H1 (cell line): Measurements from ENCODE around the gene PEX13. TPM values are rescaled to one million over a fixed set of nuclear protein-coding genes. Genes with fewer than 3 reads are reported as not detected.

ENCODE experiments used
- CTCF ChIA-PET: fragments of 300-600 bp; sonication (Branson Sonifier 250); formaldehyde crosslinking; loops from one replicate; lab custom pipeline; 2021; ENCODE audit not compliant: partially characterized antibody; lab: Charles Lee
- POLR2A ChIA-PET: fragments of 300-600 bp; sonication (Branson Sonifier 250); formaldehyde crosslinking; loops from one replicate; lab custom pipeline; 2021; ENCODE audit warnings: inconsistent platforms; ENCODE audit not compliant: partially characterized antibody; lab: Charles Lee
- DNase-seq, 2 experiments: peaks; one replicate each; pipeline versions ENCODE4 v3.0.0 to v3.0.0-alpha.2; 2010 to 2022; ENCODE audit warnings: low spot score in 2 of 2, low read depth in 1 of 2, mixed read lengths in 1 of 2
- FAIRE-seq: peaks from 2 replicates; lab custom pipeline; 2011; peaks lifted over from hg19 to GRCh38; lab: Jason Lieb, UNC
- H2AFZ ChIP-seq: 2 replicates; pipeline ENCODE4 v1.8.1; 2012; ENCODE audit warnings: low read length, inconsistent platforms
- H2AK5ac ChIP-seq: 2 replicates; pipeline ENCODE4 v1.6.1; 2013; ENCODE audit warnings: low read depth, low read length
- H2BK120ac ChIP-seq: replicated peaks from 2 replicates; pipeline ENCODE3; 2013; ENCODE audit warnings: low read depth, low read length, inconsistent platforms
- H2BK12ac ChIP-seq: 2 replicates; pipeline ENCODE4 v1.6.1; 2013; ENCODE audit warnings: low read depth, low read length
- H2BK15ac ChIP-seq: 2 replicates; pipeline ENCODE4 v1.6.1; 2013; ENCODE audit warnings: low read length
- H2BK20ac ChIP-seq: 2 replicates; pipeline ENCODE4 v1.6.1; 2013; ENCODE audit warnings: low read length
- H2BK5ac ChIP-seq: 2 replicates; pipeline ENCODE4 v1.6.1; 2013; ENCODE audit warnings: low read depth, low read length
- H3K14ac ChIP-seq: 2 replicates; pipeline ENCODE4 v1.6.1; 2013; ENCODE audit warnings: inconsistent platforms; ENCODE audit not compliant: insufficient read length
- H3K18ac ChIP-seq: 2 replicates; pipeline ENCODE4 v1.6.1; 2013; ENCODE audit warnings: low read length; ENCODE audit errors: extremely low read depth
- H3K23ac ChIP-seq: 2 replicates; pipeline ENCODE4 v1.6.1; 2013; ENCODE audit warnings: inconsistent platforms; ENCODE audit not compliant: insufficient read length
- H3K23me2 ChIP-seq: 2 replicates; pipeline ENCODE4 v1.6.1; 2013; ENCODE audit warnings: low read depth, low read length
- H3K27ac ChIP-seq: 2 replicates; pipeline ENCODE4 v1.6.1; 2011; ENCODE audit warnings: low read depth, low read length, inconsistent platforms
- H3K27me3 ChIP-seq, 4 experiments: replicated peaks in 1 of 4; 1 replicate in 1 of 4; 2 replicates in 3 of 4; pipeline versions ENCODE4 v1.6.1 to v1.8.1; 2011 to 2013; ENCODE audit warnings: low read length in 3 of 4, mild to moderate bottlenecking in 3 of 4, inconsistent platforms in 2 of 4, mixed read lengths in 2 of 4, moderate library complexity in 1 of 4; ENCODE audit not compliant: control insufficient read depth in 3 of 4, insufficient read depth in 3 of 4; ENCODE audit errors: extremely low read depth in 1 of 4
- H3K36me3 ChIP-seq, 4 experiments: 2 replicates each; pipeline versions ENCODE4 v1.6.1 to v1.8.1; 2011 to 2013; ENCODE audit warnings: mild to moderate bottlenecking in 4 of 4, low read length in 3 of 4, moderate library complexity in 2 of 4, control low read depth in 1 of 4, inconsistent platforms in 1 of 4; ENCODE audit not compliant: insufficient read depth in 4 of 4, control insufficient read depth in 2 of 4
- H3K4ac ChIP-seq: replicated peaks from 2 replicates; pipeline ENCODE3; 2013; ENCODE audit warnings: low read length, low read depth, mixed read lengths, inconsistent platforms; ENCODE audit not compliant: insufficient read length
- H3K4me1 ChIP-seq, 4 experiments: replicated peaks in 1 of 4; 1 replicate in 1 of 4; 2 replicates in 3 of 4; pipeline versions ENCODE4 v1.6.1 to v1.8.1; 2011 to 2013; ENCODE audit warnings: low read length in 3 of 4, inconsistent platforms in 2 of 4, mixed read lengths in 1 of 4; ENCODE audit not compliant: insufficient read depth in 4 of 4, control insufficient read depth in 3 of 4
- H3K4me2 ChIP-seq, 2 experiments: 2 replicates each; pipeline versions ENCODE4 v1.6.1 to v1.8.1; 2011 to 2013; ENCODE audit warnings: low read depth in 2 of 2, low read length in 2 of 2, control low read depth in 1 of 2, inconsistent platforms in 1 of 2, mild to moderate bottlenecking in 1 of 2; ENCODE audit not compliant: insufficient read depth in 1 of 2
- H3K4me3 ChIP-seq, 4 experiments: fragments of 200-600, 300-600 bp in 1 of 4; sonication (generic), shearing (Covaris generic), sonication (Bioruptor Twin) in 1 of 4; 2 replicates each; pipeline versions ENCODE4 v1.5.1 to v1.8.1; 2011 to 2016; ENCODE audit warnings: low read length in 4 of 4, low read depth in 3 of 4, control low read depth in 2 of 4, inconsistent platforms in 2 of 4, mild to moderate bottlenecking in 2 of 4, mixed read lengths in 1 of 4, moderate library complexity in 1 of 4; ENCODE audit not compliant: insufficient read depth in 2 of 4; ENCODE audit errors: extremely low read depth in 1 of 4
- H3K56ac ChIP-seq: replicated peaks from 2 replicates; pipeline ENCODE3; 2013; ENCODE audit warnings: low read depth, mild to moderate bottlenecking, mixed read lengths, low read length, inconsistent platforms; ENCODE audit not compliant: insufficient read length
- H3K79me1 ChIP-seq: 2 replicates; pipeline ENCODE4 v1.6.1; 2013; ENCODE audit warnings: low read depth, low read length, control low read depth
- H3K79me2 ChIP-seq, 2 experiments: 2 replicates each; pipeline versions ENCODE4 v1.6.1 to v1.8.1; 2012 to 2013; ENCODE audit warnings: low read length in 2 of 2, mild to moderate bottlenecking in 2 of 2, inconsistent platforms in 1 of 2; ENCODE audit not compliant: insufficient read depth in 2 of 2, control insufficient read depth in 1 of 2
- H3K9ac ChIP-seq, 4 experiments: replicated peaks in 1 of 4; 1 replicate in 1 of 4; 2 replicates in 3 of 4; pipeline versions ENCODE4 v1.6.1 to v1.8.1; 2011 to 2013; ENCODE audit warnings: low read depth in 3 of 4, low read length in 3 of 4, control low read depth in 2 of 4, mild to moderate bottlenecking in 2 of 4, moderate library complexity in 2 of 4, inconsistent platforms in 1 of 4; ENCODE audit errors: extremely low read depth in 1 of 4
- H3K9me3 ChIP-seq, 2 experiments: 2 replicates each; pipeline versions ENCODE4 v1.6.1 to v1.8.1; 2012 to 2013; ENCODE audit warnings: mild to moderate bottlenecking in 2 of 2, moderate library complexity in 2 of 2, control low read depth in 1 of 2, inconsistent platforms in 1 of 2, low read depth in 1 of 2, low read length in 1 of 2, mixed read lengths in 1 of 2; ENCODE audit not compliant: insufficient read depth in 2 of 2
- H4K20me1 ChIP-seq, 2 experiments: replicated peaks in 1 of 2; 2 replicates each; pipeline versions ENCODE3 to v1.8.1; 2011 to 2013; ENCODE audit warnings: inconsistent platforms in 2 of 2, low read length in 2 of 2, mild to moderate bottlenecking in 1 of 2; ENCODE audit not compliant: insufficient read depth in 2 of 2, control insufficient read depth in 1 of 2
- H4K5ac ChIP-seq: 2 replicates; pipeline ENCODE4 v1.6.1; 2013; ENCODE audit warnings: low read length, low read depth, mixed read lengths, inconsistent platforms; ENCODE audit not compliant: insufficient read length
- H4K8ac ChIP-seq: 2 replicates; pipeline ENCODE4 v1.8.0; 2013; ENCODE audit warnings: mild to moderate bottlenecking, moderate library complexity, low read length, inconsistent platforms; ENCODE audit not compliant: insufficient read depth; ENCODE audit errors: extremely low read depth
- H4K91ac ChIP-seq: replicated peaks from 2 replicates; pipeline ENCODE3; 2013; ENCODE audit warnings: low read length, mixed read lengths, inconsistent platforms; ENCODE audit not compliant: insufficient read length
- WGBS, 2 experiments: shearing (Covaris generic) in 1 of 2; methylation state at CpG; one replicate each; pipeline versions ENCODE4 v1.1.6 to v1.1.7; 2013 to 2015; ENCODE audit warnings: low lambda C conversion rate in 2 of 2, mixed read lengths in 2 of 2, inconsistent platforms in 1 of 2, low coverage in 1 of 2, missing lambda C conversion rate in 1 of 2; ENCODE audit not compliant: insufficient replicate concordance in 2 of 2, insufficient coverage in 1 of 2, insufficient read length in 1 of 2; ENCODE audit errors: extremely low coverage in 1 of 2, missing lambda C conversion rate in 1 of 2; 5-methylcytosine and 5-hydroxymethylcytosine counted together
- polyA plus RNA-seq, 7 experiments: library from polyadenylated mRNA; depleted of rRNA in 3 of 7; stranded (reverse) in 5 of 7; unstranded in 2 of 7; fragments of >200 nt in 5 of 7; fragments of 200-250 nt in 2 of 7; gene quantifications; 1 replicate in 5 of 7; 2 replicates in 1 of 7; 4 replicates in 1 of 7; pipeline versions ENCODE4 v1.2.1 to v1.2.3, GENCODE V29; 2011 to 2013; ENCODE audit warnings: missing spikeins in 2 of 7, mixed read lengths in 2 of 7
- total RNA-seq: library from RNA; stranded (reverse); fragmentation: NEBNext Ultra II Directional; extraction: Animal tissue kit (Norgen Biotek cat#: 25700); gene quantifications from 2 replicates; pipeline ENCODE4 v1.2.1, GENCODE V29; 2021

The PEX13 gene
- total and polyA plus RNA-seq, 2 of the 8 experiments (the other 6 are each of a cell fraction or from before 2014, with no cell fraction given): 16.8 to 22.3 TPM

DNA sequence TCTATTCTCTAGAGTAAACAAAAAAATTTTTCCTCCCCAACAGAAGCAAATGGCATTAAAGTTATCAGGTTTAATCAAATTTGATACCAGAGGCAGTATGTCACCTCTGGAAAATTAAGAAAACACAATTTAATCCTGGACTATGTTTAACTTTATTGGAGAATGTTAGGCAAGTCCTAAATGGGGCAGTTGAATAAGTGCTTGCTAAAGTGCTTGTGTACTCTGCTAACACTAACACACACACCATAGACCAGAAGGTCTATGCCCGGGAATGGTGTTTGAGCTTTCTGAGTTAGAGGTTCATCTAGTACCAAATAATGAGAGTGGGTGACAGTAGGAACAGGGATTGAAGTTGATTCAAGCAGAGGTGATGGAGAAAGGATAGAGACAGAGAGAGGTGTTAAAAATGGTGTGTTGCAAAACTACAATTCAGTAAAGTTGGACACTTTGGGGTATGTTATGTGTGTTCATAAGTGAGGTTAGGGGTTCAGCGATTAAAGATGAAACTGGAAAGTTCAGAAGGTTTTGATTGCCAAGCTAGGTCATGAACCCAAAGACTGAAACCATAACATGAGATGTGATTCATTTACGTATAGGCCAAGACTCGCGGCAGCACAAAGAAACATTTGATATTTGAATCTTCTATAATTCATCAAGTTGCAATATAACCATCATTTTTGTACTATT is 40.5 kb upstream of the PEX13 start:
- WGBS, 2 experiments: 68% methylated on average over 5 of the region's 5 CpGs; no CpG with 5 or more reads in 1 of the 2 experiments

More for the DNA sequence above, 40.5 kb upstream of the PEX13 start:
- no peaks in the 10 kb centered on the region for H3K9me3 ChIP-seq
- no peak overlapping the region for H3K4me2 ChIP-seq
- no peak overlapping the region for H2AK5ac ChIP-seq
- no peaks in the 10 kb centered on the region for H3K79me2 ChIP-seq
- H4K91ac ChIP-seq: no peak overlapping the region
- no peak overlapping the region for H3K18ac ChIP-seq
- POLR2A ChIA-PET: interaction anchor here (1.2 kb wide), 1 partner anchor 221 kb away, joined by 3 read pairs; the partner anchor contains the start of gene PAPOLG
- FAIRE-seq: no peak
- H3K27ac ChIP-seq: no peak overlapping the region
- H2BK120ac ChIP-seq: no peak overlapping the region
- H3K4me1 ChIP-seq: no peaks in the 10 kb centered on the region; a peak in 1 of 7 replicates
- H3K36me3 ChIP-seq: no peaks in the 10 kb centered on the region
- no peak overlapping the region for H3K4me3 ChIP-seq
- H4K5ac ChIP-seq: no peak overlapping the region
- H3K27me3 ChIP-seq: no peaks in the 10 kb centered on the region
- no peak overlapping the region for H3K23ac ChIP-seq
- no peak overlapping the region for H2BK5ac ChIP-seq
- H2BK15ac ChIP-seq: no peak overlapping the region
- H3K14ac ChIP-seq: no peak overlapping the region
- no peak overlapping the region for H2BK12ac ChIP-seq
- no peak overlapping the region for H2BK20ac ChIP-seq
- peaks cover 0 to 1% of the 10 kb centered on the region in 2 experiments for H4K20me1 ChIP-seq
- H2AFZ ChIP-seq: no peak overlapping the region
- no peak overlapping the region for H4K8ac ChIP-seq
- no peak overlapping the region for H3K9ac ChIP-seq
- CTCF ChIA-PET: no interaction called here
- H3K56ac ChIP-seq: no peak overlapping the region
- no peak overlapping the region for H3K4ac ChIP-seq
- DNase-seq: no peak
- no peaks in the 10 kb centered on the region for H3K23me2 ChIP-seq
- H3K79me1 ChIP-seq: no peaks in the 10 kb centered on the region
